Stimulated activated CD4-positive, alpha-beta T cell treated with anti-CD3 and anti-CD28 coated beads, TNF-alpha, amount 100 ng/mL, for 48 hours (primary cell): Measurements from ENCODE around the gene MRFAP1.
"Not testable (repeated sequence)": the region's sequence is repeated elsewhere in the genome, so short reads cannot be mapped to it uniquely, and the experiment has no call there.

ENCODE experiments used
- DNase-seq, 3 donors: peaks; one replicate each; pipeline ENCODE4 v3.0.0-alpha.2; 2020; ENCODE audit warnings: low read depth in 3 of 3

The MRFAP1 gene

DNA sequence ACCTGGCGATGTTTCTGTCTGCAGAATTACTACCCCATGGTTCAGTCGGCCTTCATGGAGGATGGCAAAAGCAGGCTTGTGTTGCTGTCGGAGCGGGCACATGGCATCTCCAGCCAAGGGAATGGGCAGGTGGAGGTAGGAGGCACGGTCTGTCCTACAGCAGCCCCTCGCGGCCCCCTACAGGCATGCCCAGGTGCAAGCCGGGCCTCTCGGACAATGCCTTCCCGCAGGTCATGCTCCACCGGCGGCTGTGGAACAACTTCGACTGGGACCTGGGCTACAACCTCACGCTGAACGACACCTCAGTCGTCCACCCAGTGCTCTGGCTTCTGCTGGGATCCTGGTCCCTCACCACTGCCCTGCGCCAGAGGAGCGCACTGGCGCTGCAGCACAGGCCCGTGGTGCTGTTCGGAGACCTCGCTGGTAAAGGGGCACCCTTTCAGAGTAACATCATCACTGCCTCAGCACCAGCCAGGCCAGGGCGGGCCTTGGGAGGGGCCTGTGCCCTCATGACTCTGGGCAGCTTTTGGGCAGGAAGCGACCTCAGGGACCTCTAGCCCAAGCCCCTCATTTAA lies 29.5 kb upstream of the MRFAP1 start:
- no peak for DNase-seq

DNA sequence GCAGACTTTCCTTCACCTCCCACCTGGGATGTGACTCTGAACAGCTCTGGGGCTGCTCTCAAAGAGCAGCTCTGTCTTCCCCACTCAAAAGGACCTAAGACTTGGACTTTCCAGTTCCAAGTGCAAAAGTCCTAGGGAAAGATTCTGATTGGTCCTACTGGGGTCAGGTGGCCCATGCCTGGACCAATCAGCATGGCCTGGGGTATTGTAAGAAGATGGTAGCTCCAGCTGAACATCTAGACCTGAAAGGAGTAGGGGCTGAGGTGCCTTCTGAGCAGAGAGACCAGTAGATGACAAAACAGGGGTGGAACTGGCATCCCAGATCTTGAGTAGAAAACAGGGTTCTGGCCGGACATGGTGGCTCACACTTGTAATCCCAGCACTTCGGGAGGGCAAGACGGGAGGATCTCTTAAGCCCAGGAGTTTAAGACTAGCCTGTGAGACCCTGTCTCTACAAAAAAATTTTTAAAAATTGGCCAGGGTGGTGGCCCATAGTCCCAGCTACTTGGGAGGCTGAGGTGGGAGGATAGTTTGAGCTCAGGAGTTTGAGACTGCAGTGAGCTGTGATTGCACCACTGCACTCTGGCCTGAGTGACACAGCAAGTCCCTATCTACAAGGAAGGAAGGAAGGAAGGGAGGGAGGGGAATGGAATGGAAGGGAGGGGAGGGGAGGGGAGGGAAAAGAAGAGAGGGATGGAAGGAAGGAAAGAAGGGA lies 27.4 kb upstream of the MRFAP1 start:
- DNase-seq: no peak

GRCh38 chr4:6613676-6614651 lies 26.5 kb upstream of the MRFAP1 start:
- no peak for DNase-seq

- no peak for DNase-seq
These were observed 25.7 kb upstream of the MRFAP1 start for GRCh38 chr4:6614701-6615230.

- DNase-seq: no peak
These were observed 24.1 kb upstream of the MRFAP1 start for GRCh38 chr4:6616087-6616995.

DNA sequence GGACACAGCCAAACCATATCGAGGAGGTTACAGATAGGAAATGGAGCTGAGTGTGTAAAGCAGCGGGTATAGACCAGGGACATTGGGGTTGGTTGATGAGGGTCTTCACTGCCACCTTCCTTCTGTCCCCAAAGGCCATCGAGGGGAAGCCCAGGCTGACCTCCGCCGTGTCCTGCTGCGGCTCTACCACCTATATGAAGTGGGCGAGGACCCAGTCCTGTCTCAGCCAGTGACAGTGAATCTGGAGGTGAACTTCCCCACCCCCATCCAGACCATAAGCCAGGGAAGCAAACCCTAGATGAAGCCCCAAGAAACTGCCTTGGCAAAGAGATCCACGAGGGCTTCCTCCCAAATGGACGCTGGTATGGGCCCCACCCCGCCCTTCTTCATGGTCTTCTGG lies 23.2 kb upstream of the MRFAP1 start:
- no peak for DNase-seq

GRCh38 chr4:6618386-6619115 lies 21.9 kb upstream of the MRFAP1 start:
- DNase-seq: no peak

- DNase-seq: no peak
These were observed 21.4 kb upstream of the MRFAP1 start for GRCh38 chr4:6619116-6619465.

- DNase-seq: no peak
These were observed 20.8 kb upstream of the MRFAP1 start for GRCh38 chr4:6619466-6620255.

DNA sequence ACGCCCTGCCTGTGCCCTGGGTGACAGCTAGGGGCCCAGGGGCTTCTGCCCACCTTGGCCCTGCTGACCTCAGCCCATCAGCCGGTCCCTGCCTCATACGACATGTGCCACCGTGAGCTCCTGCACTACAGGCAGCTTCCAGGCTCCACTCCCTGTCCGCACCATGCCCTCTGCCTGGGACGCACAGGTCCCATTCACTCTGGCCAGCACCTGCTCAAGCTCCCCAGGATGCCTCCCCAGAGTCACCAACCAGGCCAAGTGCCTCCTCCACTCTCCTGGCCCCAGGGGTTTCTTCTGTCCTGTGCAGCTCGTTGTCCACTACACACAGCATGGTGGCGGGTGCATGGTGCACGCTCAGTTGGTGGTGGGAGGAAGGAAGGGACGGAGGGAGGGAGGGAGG lies 20.2 kb upstream of the MRFAP1 start:
- no peak for DNase-seq

GRCh38 chr4:6620891-6621555 lies 19.5 kb upstream of the MRFAP1 start:
- no peak for DNase-seq

DNA sequence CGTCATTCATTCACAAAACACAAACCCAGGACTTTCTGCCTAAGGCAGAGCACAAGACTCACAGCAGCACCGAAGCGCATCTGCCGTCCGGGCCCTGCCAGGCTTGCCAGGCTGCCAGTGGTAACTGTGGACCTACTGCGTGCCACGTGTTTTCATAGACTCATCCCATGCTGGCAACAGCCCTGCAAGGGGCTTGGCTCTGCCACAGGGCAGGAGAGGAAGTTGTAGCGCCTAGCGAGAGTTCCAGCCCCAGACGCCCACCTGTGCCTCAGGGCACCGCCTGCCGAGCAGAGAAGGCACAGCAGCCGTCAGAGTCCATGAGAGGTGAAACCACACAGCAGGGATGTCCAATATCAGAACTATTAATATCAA lies 18.9 kb upstream of the MRFAP1 start:
- DNase-seq: no peak

DNA sequence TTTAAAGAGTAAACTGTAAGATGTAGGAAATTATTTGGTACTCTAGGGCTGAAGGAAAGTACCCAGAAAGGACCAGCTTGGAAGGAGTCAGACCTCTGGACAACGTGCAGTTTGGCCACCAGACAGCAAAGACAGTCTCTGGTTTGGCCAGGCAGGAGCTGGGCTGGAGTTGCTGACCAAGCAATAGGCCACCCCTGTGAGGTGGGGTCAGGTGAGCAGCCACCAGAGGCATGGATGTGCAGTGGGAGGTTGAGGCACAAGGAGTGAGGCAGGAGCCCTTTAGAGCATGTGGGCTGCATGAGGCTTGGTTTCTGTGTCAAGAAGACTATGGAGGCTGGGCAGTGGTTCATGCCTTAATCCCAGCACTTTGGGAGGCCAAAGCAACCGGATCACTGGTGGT lies 17.7 kb upstream of the MRFAP1 start:
- DNase-seq: no peak

DNA sequence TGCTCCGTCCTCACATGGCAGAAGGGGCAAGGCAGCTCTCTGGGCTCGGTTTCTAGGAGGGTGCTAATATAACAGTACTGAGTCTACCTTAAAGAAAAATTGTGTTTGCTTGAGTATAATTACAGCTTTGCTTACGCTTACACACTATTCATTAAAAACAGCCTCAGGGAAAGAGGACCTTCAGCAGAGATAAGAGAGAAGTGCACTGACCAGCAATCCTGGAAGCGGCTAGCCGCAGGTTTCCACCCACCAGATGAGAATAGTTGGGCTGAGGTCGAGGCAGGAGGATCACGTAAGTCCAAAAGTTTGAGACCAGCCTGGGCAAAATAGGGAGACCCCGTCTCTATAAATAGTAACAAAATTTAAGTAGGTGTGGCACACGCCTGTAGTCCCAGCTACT lies 15.2 kb upstream of the MRFAP1 start:
- no peak for DNase-seq

DNA sequence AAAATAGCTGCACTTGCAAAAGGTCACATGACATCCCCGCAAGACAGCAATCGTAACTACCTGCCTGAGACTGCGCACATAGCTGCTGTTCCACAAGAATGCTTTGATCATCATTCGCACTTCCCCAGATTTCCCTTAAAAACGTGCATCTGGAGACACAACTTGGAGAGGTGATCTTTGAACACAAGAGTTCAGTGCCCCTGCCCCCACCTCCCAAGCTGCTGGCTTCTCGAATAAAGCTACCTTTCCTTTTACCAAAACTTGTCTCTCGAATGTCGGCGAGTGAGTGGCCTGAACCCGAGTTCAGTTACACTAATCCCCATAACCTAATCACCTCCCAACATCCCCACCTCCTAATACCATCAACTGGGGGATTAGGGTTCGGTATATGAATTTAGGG lies 14.4 kb upstream of the MRFAP1 start:
- no peak for DNase-seq

- no peak for DNase-seq
These were observed 12.7 kb upstream of the MRFAP1 start for GRCh38 chr4:6627832-6628231.

DNA sequence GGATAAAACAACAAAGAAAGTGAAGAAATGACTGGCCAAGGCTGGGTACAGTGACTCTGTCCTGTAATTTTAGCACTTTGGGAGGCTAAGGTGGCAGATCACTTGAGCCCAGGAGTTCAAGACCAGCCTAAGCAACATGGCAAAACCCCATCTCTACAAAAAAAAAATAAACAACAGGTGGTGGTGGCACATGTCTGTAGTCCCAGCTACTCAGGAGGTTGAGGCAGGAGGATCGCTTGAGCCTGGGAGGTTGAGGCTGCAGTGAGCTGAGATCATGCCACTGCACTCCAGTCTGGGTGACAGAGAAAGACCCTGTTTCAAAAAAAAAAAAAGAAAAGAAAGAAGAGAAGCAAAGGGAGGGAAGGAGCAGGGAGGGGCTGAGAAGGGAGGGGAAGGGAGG lies 12.0 kb upstream of the MRFAP1 start:
- not testable (repeated sequence) for DNase-seq

- DNase-seq: no peak
These were observed 8.4 kb upstream of the MRFAP1 start for GRCh38 chr4:6632125-6632524.

DNA sequence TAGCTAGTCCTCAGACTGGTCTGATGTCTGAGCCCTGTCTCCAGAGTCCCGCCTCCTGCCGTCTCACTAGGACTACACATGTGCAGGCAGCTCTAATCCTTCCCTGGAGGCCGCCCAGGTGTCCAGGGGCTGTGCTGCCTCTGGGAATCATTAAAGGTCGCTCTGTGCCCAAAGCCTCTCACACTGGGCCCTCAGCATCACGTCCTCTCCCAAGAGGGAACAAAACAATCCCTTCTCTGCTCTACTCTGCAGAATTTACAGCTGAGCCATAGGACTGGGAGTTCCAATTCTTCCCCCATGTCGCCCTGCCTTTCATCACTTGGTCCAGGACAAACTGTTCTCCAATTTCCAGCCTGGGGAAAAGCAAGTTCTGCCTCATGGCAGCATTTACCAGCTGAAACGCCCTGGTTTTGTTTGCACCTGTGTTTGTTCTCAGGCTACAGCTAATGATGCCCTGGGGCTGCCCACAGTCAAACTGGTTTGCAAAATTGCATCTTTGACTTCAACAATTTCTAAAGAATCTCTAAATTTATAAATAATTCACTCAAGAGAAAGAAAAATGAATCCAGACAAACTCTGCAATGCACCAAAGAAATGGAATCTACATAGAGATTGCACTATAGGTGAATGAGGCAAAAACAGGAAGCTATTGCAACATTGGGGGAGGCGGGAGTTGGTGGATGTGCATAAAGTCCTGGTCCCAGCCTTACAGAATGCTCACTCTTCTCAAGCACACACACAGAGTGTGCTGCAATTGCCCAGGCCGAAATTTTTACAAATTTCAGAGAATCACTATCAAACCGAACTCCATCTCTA lies 7.2 kb upstream of the MRFAP1 start:
- DNase-seq: no peak
